ENCODE results near the gene CLEC17A.
"Not testable (repeated sequence)": the region's sequence is repeated elsewhere in the genome, so short reads cannot be mapped to it uniquely, and the experiment has no call there.

CLEC17A gene

DNA sequence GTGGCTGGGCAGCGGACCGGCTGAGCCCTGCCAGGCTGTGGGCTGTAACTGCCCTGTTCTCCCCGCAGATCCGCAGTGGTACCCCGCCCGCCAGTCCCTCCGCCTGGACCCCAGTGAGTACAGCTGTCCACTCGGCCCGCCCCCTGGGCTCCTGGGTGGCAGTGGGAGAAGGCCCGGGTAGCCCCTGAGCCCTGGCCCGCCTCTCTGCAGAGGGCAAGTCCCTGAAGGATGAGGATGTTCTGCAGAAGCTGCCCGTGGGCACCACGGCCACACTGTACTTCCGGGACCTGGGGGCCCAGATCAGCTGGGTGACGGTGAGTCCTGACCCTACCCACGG, 19.3 kb upstream of the CLEC17A start (continued):
- no peak for TF ChIP-seq ZNF202 (tag by site-specific recombination; IDR thresholded peaks at IDR 0.05; ENCODE audit: borderline replicate concordance)

GRCh38 chr19:14563989-14564651, 18.8 kb upstream of the CLEC17A start:
- 0 out of 2 replicates have a peak overlapping the region, but pooled peaks have one; percentile 16 for H3K27ac ChIP-seq (ENCODE audit: extremely low read depth, low read depth, low read length)
- CTCF ChIA-PET, result interaction anchor here (1.4 kb wide), 1 partner anchor 10 kb away, joined by 4 read pairs; no protein-coding TSS in a partner anchor
- TF ChIP-seq ZNF670 (tag by site-specific recombination; IDR thresholded peaks at IDR 0.05; ENCODE audit: low read depth), result no peak
- no peak for TF ChIP-seq MEIS1 (CRISPR knock-in tag; IDR thresholded peaks at IDR 0.05; ENCODE audit: borderline replicate concordance)
- TF ChIP-seq, protein P1, sequence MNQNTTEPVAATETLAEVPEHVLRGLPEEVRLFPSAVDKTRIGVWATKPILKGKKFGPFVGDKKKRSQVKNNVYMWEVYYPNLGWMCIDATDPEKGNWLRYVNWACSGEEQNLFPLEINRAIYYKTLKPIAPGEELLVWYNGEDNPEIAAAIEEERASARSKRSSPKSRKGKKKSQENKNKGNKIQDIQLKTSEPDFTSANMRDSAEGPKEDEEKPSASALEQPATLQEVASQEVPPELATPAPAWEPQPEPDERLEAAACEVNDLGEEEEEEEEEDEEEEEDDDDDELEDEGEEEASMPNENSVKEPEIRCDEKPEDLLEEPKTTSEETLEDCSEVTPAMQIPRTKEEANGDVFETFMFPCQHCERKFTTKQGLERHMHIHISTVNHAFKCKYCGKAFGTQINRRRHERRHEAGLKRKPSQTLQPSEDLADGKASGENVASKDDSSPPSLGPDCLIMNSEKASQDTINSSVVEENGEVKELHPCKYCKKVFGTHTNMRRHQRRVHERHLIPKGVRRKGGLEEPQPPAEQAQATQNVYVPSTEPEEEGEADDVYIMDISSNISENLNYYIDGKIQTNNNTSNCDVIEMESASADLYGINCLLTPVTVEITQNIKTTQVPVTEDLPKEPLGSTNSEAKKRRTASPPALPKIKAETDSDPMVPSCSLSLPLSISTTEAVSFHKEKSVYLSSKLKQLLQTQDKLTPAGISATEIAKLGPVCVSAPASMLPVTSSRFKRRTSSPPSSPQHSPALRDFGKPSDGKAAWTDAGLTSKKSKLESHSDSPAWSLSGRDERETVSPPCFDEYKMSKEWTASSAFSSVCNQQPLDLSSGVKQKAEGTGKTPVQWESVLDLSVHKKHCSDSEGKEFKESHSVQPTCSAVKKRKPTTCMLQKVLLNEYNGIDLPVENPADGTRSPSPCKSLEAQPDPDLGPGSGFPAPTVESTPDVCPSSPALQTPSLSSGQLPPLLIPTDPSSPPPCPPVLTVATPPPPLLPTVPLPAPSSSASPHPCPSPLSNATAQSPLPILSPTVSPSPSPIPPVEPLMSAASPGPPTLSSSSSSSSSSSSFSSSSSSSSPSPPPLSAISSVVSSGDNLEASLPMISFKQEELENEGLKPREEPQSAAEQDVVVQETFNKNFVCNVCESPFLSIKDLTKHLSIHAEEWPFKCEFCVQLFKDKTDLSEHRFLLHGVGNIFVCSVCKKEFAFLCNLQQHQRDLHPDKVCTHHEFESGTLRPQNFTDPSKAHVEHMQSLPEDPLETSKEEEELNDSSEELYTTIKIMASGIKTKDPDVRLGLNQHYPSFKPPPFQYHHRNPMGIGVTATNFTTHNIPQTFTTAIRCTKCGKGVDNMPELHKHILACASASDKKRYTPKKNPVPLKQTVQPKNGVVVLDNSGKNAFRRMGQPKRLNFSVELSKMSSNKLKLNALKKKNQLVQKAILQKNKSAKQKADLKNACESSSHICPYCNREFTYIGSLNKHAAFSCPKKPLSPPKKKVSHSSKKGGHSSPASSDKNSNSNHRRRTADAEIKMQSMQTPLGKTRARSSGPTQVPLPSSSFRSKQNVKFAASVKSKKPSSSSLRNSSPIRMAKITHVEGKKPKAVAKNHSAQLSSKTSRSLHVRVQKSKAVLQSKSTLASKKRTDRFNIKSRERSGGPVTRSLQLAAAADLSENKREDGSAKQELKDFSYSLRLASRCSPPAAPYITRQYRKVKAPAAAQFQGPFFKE (tag by site-specific recombination; IDR thresholded peaks at IDR 0.05; ENCODE audit: borderline replicate concordance), result no peak
- TF ChIP-seq ZNF426 (tag by site-specific recombination; IDR thresholded peaks at IDR 0.05), result no peak
- no peak for TF ChIP-seq PRDM1 (tag by site-specific recombination; IDR thresholded peaks at IDR 0.05)
- no peak for TF ChIP-seq ZSCAN16 (tag by site-specific recombination; IDR thresholded peaks at IDR 0.05)
- peak; percentile 49; the same call in 1 of the 2 replicates for TF ChIP-seq KLF8 (tag by site-specific recombination; IDR thresholded peaks at IDR 0.05)
- no peak for TF ChIP-seq ZNF707 (tag by site-specific recombination; IDR thresholded peaks at IDR 0.05)
- TF ChIP-seq ZNF341 (tag by site-specific recombination; IDR thresholded peaks at IDR 0.05; ENCODE audit: low read depth), result peak; percentile 63
- TF ChIP-seq, protein P2, sequence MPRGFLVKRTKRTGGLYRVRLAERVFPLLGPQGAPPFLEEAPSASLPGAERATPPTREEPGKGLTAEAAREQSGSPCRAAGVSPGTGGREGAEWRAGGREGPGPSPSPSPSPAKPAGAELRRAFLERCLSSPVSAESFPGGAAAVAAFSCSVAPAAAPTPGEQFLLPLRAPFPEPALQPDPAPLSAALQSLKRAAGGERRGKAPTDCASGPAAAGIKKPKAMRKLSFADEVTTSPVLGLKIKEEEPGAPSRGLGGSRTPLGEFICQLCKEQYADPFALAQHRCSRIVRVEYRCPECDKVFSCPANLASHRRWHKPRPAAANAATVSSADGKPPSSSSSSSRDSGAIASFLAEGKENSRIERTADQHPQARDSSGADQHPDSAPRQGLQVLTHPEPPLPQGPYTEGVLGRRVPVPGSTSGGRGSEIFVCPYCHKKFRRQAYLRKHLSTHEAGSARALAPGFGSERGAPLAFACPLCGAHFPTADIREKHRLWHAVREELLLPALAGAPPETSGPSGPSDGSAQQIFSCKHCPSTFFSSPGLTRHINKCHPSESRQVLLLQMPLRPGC (tag by site-specific recombination; IDR thresholded peaks at IDR 0.05), result no peak
- no peak for TF ChIP-seq ZNF184 (tag by site-specific recombination; IDR thresholded peaks at IDR 0.05)
- H3K4me1 ChIP-seq (ENCODE audit: control insufficient read depth, insufficient read depth, low read length), result no peaks in the 10 kb centered on the region
- no peaks in the 10 kb centered on the region for H3K9me3 ChIP-seq (ENCODE audit: control insufficient read depth, insufficient read depth, low read depth, low read length)
- POLR2A ChIA-PET, result interaction anchor here (1.0 kb wide), 1 partner anchor 10 kb away, joined by 4 read pairs; no protein-coding TSS in a partner anchor
- no peak overlapping the region for H3K4me3 ChIP-seq (ENCODE audit: low read depth, low read length)
- H3K36me3 ChIP-seq (ENCODE audit: control insufficient read depth in 2 of 2, insufficient read depth in 1 of 2, low read length in 2 of 2), result peaks cover 0 to 38% of the 10 kb centered on the region in 2 experiments; a peak in 2 of 3 replicates

DNA sequence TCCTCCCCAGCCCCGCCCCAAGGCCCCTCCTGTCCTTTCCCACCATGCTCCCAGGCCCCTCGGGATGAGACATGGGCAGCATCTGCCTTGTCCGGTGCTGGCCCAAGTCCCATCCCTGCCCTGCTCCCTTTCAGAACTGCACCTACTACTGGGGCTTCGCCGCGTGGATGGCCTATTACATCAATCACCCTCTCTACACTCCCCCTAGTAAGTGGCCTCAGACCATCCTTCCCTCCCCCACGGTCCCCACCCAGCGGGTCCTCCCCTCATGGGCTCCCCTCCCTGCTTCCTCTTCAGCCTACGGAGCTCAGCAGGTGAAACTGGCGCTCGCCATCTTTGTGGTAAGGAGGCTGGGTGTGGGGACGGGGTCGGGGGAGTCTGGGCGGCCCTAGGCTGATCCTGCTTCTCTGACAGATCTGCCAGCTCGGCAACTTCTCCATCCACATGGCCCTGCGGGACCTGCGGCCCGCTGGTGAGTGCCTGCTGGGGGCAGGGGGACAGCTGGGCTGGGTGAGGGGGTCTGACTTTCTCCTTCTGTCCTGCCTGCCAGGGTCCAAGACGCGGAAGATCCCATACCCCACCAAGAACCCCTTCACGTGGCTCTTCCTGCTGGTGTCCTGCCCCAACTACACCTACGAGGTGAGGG, 18.1 kb upstream of the CLEC17A start:
- H3K9me3 ChIP-seq (ENCODE audit: control insufficient read depth, insufficient read depth, low read depth, low read length); H3K27ac ChIP-seq (ENCODE audit: extremely low read depth, low read depth, low read length); H3K4me3 ChIP-seq (ENCODE audit: low read depth, low read length); H3K4me1 ChIP-seq (ENCODE audit: control insufficient read depth, insufficient read depth, low read length): not testable (repeated sequence)
- POLR2A ChIA-PET, result interaction anchor here (0.6 to 1.0 kb wide), 2 partner anchors 10 to 22 kb away, joined by 3 to 4 read pairs; no protein-coding TSS in a partner anchor
- H3K36me3 ChIP-seq (ENCODE audit: control insufficient read depth in 2 of 2, insufficient read depth in 1 of 2, low read length in 2 of 2), result peaks cover 0 to 42% of the 10 kb centered on the region in 2 experiments; a peak in 2 of 3 replicates
- CTCF ChIA-PET, result interaction anchor here (1.4 kb wide), 1 partner anchor 9 kb away, joined by 4 read pairs; no protein-coding TSS in a partner anchor
- TF ChIP-seq KLF1 (tag by site-specific recombination; IDR thresholded peaks at IDR 0.05) (peak; percentile 98), ZBTB17 (tag by site-specific recombination; IDR thresholded peaks at IDR 0.05) (peak; percentile 79), WT1 (tag by site-specific recombination; IDR thresholded peaks at IDR 0.05) (peak; percentile 56; the same call in 1 of the 2 replicates), KLF9 (tag by site-specific recombination; IDR thresholded peaks at IDR 0.05; ENCODE audit: low read depth) (0 out of 2 replicates have a peak, but pooled peaks have one; percentile 31), SP2 (tag by site-specific recombination; IDR thresholded peaks at IDR 0.05) (peak; percentile 43)
- TF ChIP-seq, protein P3, sequence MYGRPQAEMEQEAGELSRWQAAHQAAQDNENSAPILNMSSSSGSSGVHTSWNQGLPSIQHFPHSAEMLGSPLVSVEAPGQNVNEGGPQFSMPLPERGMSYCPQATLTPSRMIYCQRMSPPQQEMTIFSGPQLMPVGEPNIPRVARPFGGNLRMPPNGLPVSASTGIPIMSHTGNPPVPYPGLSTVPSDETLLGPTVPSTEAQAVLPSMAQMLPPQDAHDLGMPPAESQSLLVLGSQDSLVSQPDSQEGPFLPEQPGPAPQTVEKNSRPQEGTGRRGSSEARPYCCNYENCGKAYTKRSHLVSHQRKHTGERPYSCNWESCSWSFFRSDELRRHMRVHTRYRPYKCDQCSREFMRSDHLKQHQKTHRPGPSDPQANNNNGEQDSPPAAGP (tag by site-specific recombination; IDR thresholded peaks at IDR 0.05), result peak; percentile 76; the same call in 1 of the 2 replicates
- TF ChIP-seq, protein P4, sequence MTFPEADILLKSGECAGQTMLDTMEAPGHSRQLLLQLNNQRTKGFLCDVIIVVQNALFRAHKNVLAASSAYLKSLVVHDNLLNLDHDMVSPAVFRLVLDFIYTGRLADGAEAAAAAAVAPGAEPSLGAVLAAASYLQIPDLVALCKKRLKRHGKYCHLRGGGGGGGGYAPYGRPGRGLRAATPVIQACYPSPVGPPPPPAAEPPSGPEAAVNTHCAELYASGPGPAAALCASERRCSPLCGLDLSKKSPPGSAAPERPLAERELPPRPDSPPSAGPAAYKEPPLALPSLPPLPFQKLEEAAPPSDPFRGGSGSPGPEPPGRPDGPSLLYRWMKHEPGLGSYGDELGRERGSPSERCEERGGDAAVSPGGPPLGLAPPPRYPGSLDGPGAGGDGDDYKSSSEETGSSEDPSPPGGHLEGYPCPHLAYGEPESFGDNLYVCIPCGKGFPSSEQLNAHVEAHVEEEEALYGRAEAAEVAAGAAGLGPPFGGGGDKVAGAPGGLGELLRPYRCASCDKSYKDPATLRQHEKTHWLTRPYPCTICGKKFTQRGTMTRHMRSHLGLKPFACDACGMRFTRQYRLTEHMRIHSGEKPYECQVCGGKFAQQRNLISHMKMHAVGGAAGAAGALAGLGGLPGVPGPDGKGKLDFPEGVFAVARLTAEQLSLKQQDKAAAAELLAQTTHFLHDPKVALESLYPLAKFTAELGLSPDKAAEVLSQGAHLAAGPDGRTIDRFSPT (tag by site-specific recombination; IDR thresholded peaks at IDR 0.05), result peak; percentile 28; the same call in 1 of the 2 replicates
